A673 (cell line): ENCODE measurements around the gene IGF2R. TPM values are rescaled to one million over a fixed set of nuclear protein-coding genes. Genes with fewer than 3 reads are reported as not detected.

Source experiments
- BruUV-seq: library from RNA; stranded (reverse); fragments of 400-500 nt; replicated peaks from 2 replicates; lab custom pipeline; 2021; lab: Mats Ljungman, UMichigan
- CTCF ChIA-PET: fragments of 300-600 bp; sonication (Branson Sonifier 250); formaldehyde crosslinking; loops from one replicate; lab custom pipeline; 2022; ENCODE audit warnings: antibody characterized with exemption; lab: Charles Lee
- POLR2A ChIA-PET: fragments of 300-600 bp; sonication (Branson Sonifier 250); formaldehyde crosslinking; loops from one replicate; lab custom pipeline; 2022; ENCODE audit warnings: antibody characterized with exemption; ENCODE audit not compliant: low non-redundant PET; lab: Charles Lee
- DNase-seq: peaks from one replicate; pipeline ENCODE4 v3.0.0-alpha.2; 2015; ENCODE audit warnings: low spot score
- H3K27ac ChIP-seq: fragments of 200-600 bp; sonication (generic); 2 replicates; pipeline ENCODE4 v1.5.1; 2016; ENCODE audit warnings: mixed run types, low read depth, mild to moderate bottlenecking, mixed read lengths, antibody characterized with exemption, low read length; ENCODE audit not compliant: poor library complexity, severe bottlenecking
- H3K27me3 ChIP-seq: fragments of 200-600 bp; sonication (generic); replicated peaks from 2 replicates; pipeline ENCODE4 v1.6.1; 2017; ENCODE audit warnings: mixed run types, low read depth, mild to moderate bottlenecking, mixed read lengths, antibody characterized with exemption, low read length; ENCODE audit not compliant: insufficient read depth, poor library complexity
- H3K36me3 ChIP-seq: fragments of 200-600 bp; sonication (generic); 2 replicates; pipeline ENCODE4 v1.6.1; 2016; ENCODE audit warnings: mixed run types, mild to moderate bottlenecking, mixed read lengths, antibody characterized with exemption, low read length; ENCODE audit not compliant: insufficient read depth, poor library complexity, severe bottlenecking
- H3K4me1 ChIP-seq: fragments of 200-600 bp; sonication (generic); 2 replicates; pipeline ENCODE4 v1.6.1; 2017; ENCODE audit warnings: mixed run types, mild to moderate bottlenecking, mixed read lengths, antibody characterized with exemption, low read length; ENCODE audit not compliant: insufficient read depth, poor library complexity, severe bottlenecking
- H3K4me3 ChIP-seq: fragments of 200-600 bp; sonication (generic); 2 replicates; pipeline ENCODE4 v1.5.1; 2016; ENCODE audit warnings: low read depth, mixed run types, mild to moderate bottlenecking, mixed read lengths, low read length; ENCODE audit not compliant: poor library complexity, severe bottlenecking
- H3K9me3 ChIP-seq: fragments of 200-600 bp; sonication (generic); 2 replicates; pipeline ENCODE4 v1.6.1; 2016; ENCODE audit warnings: mixed run types, low read depth, mild to moderate bottlenecking, mixed read lengths, antibody characterized with exemption, low read length; ENCODE audit not compliant: poor library complexity, severe bottlenecking
- CTCF ChIP-seq: fragments of 300-800, 200-600 bp; sonication (generic); conservative IDR thresholded peaks from 2 replicates; pipeline ENCODE4 v1.5.1; 2017; ENCODE audit warnings: low read depth, mild to moderate bottlenecking, antibody characterized with exemption, low read length, moderate library complexity, mixed read lengths
- EZH2 ChIP-seq: fragments of 200-600 bp; sonication (generic); IDR thresholded peaks from 2 replicates; pipeline ENCODE4 v1.6.1; 2017; ENCODE audit warnings: borderline replicate concordance, low read depth, mild to moderate bottlenecking, mixed read lengths, antibody characterized with exemption, low read length; ENCODE audit not compliant: poor library complexity, severe bottlenecking
- intact Hi-C: fragments of 100-400 bp; cut with micrococcal nuclease; formaldehyde crosslinking; loops from one replicate; pipeline ENCODE4 v1.10.0; 2022; ENCODE audit not compliant: unreplicated experiment
- total RNA-seq: library from RNA; stranded (reverse); gene quantifications from 2 replicates; pipeline ENCODE4 v1.2.3, GENCODE V29; 2021

The IGF2R gene
- total RNA-seq, 1 experiment from 2014 or later, result 67.4 TPM

- H3K36me3 ChIP-seq, result no peaks in the 10 kb centered on the region
- BruUV-seq, result no TSS peak
- intact Hi-C loops, result no loop called here
- no peaks in the 10 kb centered on the region for H3K9me3 ChIP-seq
- TF ChIP-seq CTCF (no peak), EZH2 (no peak)
- H3K4me3 ChIP-seq, result no peak overlapping the region
- no peak overlapping the region for H3K27ac ChIP-seq
- ChIA-PET CTCF (no interaction called here), POLR2A (no interaction called here)
- peak; percentile 27 for DNase-seq
- peaks cover 11% of the 10 kb centered on the region for H3K4me1 ChIP-seq
- no peaks in the 10 kb centered on the region for H3K27me3 ChIP-seq
Observed at GRCh38 chr6:159996087-159996622, 27.3 kb downstream of the IGF2R start.

- Histone ChIP-seq H3K36me3 (no peaks in the 10 kb centered on the region), H3K9me3 (no peaks in the 10 kb centered on the region), H3K4me3 (no peak overlapping the region), H3K27me3 (no peaks in the 10 kb centered on the region), H3K4me1 (peaks cover 11% of the 10 kb centered on the region), H3K27ac (no peak overlapping the region)
- TF ChIP-seq CTCF (no peak), EZH2 (no peak)
- DNase-seq, result no peak
- CTCF ChIA-PET, result no interaction called here
- intact Hi-C loops, result no loop called here
- POLR2A ChIA-PET, result no interaction called here
- no TSS peak for BruUV-seq
Observed at GRCh38 chr6:159996626-159997497, 28.0 kb downstream of the IGF2R start.

GRCh38 chr6:159997498-159998101 is 28.7 kb downstream of the IGF2R start:
- TF ChIP-seq CTCF (no peak), EZH2 (no peak)
- no TSS peak for BruUV-seq
- ChIA-PET CTCF (no interaction called here), POLR2A (no interaction called here)
- no peak overlapping the region for H3K27ac ChIP-seq
- DNase-seq, result no peak
- H3K27me3 ChIP-seq, result no peaks in the 10 kb centered on the region
- H3K36me3 ChIP-seq, result no peaks in the 10 kb centered on the region
- H3K9me3 ChIP-seq, result no peaks in the 10 kb centered on the region
- intact Hi-C loops, result no loop called here
- no peak overlapping the region for H3K4me3 ChIP-seq
- H3K4me1 ChIP-seq, result peaks cover 11% of the 10 kb centered on the region
